Activated B cell treated with CpG ODN at 0.5 μM for 24 hours (primary cell): Measurements from ENCODE around the gene C2orf49. TPM values are rescaled to one million over a fixed set of nuclear protein-coding genes. Genes with fewer than 3 reads are reported as not detected.
"Not testable (repeated sequence)": the region's sequence is repeated elsewhere in the genome, so short reads cannot be mapped to it uniquely, and the experiment has no call there.

ENCODE experiments used
- ATAC-seq: fragments of 200-7000 bp; cut with Tn5 transposase; one replicate; pipeline ENCODE4 v1.10.0; 2021; ENCODE audit warnings: low read depth, mild to moderate bottlenecking, moderate library complexity
- CTCF ChIA-PET: fragments of 350-600 bp; sonication (Branson Sonifier 250); formaldehyde crosslinking; loops from one replicate; lab custom pipeline; 2021; ENCODE audit warnings: antibody characterized with exemption; lab: Charles Lee
- POLR2A ChIA-PET: fragments of 350-600 bp; sonication (Branson Sonifier 250); formaldehyde crosslinking; loops from one replicate; lab custom pipeline; 2021; ENCODE audit warnings: antibody characterized with exemption; lab: Charles Lee
- DNase-seq: peaks from one replicate; pipeline ENCODE4 v3.0.0; 2022
- H3K27ac Mint-ChIP-seq: one replicate; pipeline ENCODE4 v1.8.0; 2020; ENCODE audit warnings: mixed read lengths
- H3K27me3 Mint-ChIP-seq: one replicate; pipeline ENCODE4 v1.8.0; 2021; ENCODE audit warnings: mixed read lengths
- H3K36me3 Mint-ChIP-seq: one replicate; pipeline ENCODE4 v1.8.0; 2021; ENCODE audit warnings: low read depth, mixed read lengths
- H3K4me1 Mint-ChIP-seq: one replicate; pipeline ENCODE4 v1.8.0; 2021; ENCODE audit warnings: mixed read lengths
- H3K4me3 Mint-ChIP-seq: one replicate; pipeline ENCODE4 v1.8.0; 2020; ENCODE audit warnings: mild to moderate bottlenecking, mixed read lengths
- H3K9me3 Mint-ChIP-seq: one replicate; pipeline ENCODE4 v1.8.0; 2020; ENCODE audit warnings: mixed read lengths
- CTCF ChIP-seq: fragments of 200-600 bp; IDR thresholded peaks from one replicate; pipeline ENCODE4 v1.8.0; 2022; ENCODE audit warnings: antibody characterized with exemption, mild to moderate bottlenecking
- intact Hi-C: fragments of 100-400 bp; cut with micrococcal nuclease; formaldehyde crosslinking; loops from one replicate; pipeline ENCODE4 v1.15.1; 2024
- total RNA-seq: library from RNA; stranded (reverse); gene quantifications from 2 replicates; pipeline ENCODE4 v1.2.3, GENCODE V29; 2022

Gene C2orf49
- total RNA-seq, 1 donor from 2014 or later, result 23.8 TPM

DNA sequence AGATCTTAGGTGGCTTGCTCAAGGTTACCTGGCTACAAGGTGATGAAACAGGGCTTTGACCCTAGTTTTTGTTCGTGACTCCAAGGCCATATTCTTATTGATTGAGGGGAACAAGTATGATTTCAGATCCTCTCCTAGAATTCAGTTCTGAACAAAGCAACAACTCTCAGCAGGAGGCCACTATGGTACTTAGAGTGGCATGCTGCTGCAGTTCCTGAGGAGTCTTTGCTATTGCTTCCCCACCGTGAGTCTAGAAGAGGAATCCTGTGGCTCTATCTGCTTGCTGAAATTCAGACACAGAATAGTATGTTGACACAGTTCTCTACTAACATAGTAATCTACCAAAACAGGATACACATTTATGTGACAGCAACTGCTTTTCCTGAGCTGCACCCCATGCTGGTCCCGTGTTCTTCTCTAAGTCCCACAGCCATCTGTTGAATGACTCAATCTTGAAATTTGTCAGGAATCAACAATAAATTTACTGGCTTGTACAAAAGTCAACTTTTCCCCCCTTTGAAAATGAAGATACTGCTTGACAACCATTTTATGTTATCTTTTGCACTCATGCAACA is 11.9 kb upstream of the C2orf49 start:
- intact Hi-C loops, result no loop called here
- DNase-seq, result no peak
- H3K9me3 Mint-ChIP-seq, result no peaks in the 10 kb centered on the region
- no peak for TF ChIP-seq CTCF
- ChIA-PET POLR2A (no interaction called here), CTCF (no interaction called here)
- peaks cover 11% of the 10 kb centered on the region for H3K36me3 Mint-ChIP-seq
- no peaks in the 10 kb centered on the region for H3K27me3 Mint-ChIP-seq
- ATAC-seq, result no peak
- H3K4me1 Mint-ChIP-seq, result peaks cover 54% of the 10 kb centered on the region
- H3K4me3 Mint-ChIP-seq, result no peak overlapping the region
- H3K27ac Mint-ChIP-seq, result no peak overlapping the region

- CTCF ChIA-PET, intact Hi-C loops, ATAC-seq, H3K4me3 Mint-ChIP-seq, H3K9me3 Mint-ChIP-seq, DNase-seq, H3K27me3 Mint-ChIP-seq: not testable (repeated sequence)
- Mint-ChIP-seq H3K27ac (peak overlapping the region; percentile 27), H3K36me3 (peaks cover 11% of the 10 kb centered on the region), H3K4me1 (peaks cover 59% of the 10 kb centered on the region)
- POLR2A ChIA-PET, result interaction anchor here (0.6 to 1.8 kb wide), 2 partner anchors 13 to 411 kb away, joined by 3 to 7 read pairs; no protein-coding TSS in a partner anchor
These were observed 10.1 kb upstream of the C2orf49 start for GRCh38 chr2:105327271-105327670.

DNA sequence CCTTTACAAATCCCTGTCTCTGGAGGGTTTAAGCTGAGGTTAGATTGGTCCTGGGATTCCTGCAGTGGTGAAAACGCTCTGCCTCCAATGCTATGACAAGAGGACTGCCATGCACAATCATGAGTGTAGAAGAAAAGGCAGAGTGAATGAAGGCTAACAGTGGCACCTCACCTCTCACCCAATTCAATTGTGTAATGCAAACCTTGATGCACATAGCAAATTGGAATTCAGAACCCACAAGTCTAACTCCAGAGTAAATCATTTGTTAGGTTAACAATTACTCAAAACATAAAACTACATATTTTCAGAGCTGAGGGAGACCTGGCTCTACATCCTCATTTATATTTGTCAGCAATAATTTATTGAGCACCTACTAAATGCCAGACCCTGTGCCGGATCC is 9.7 kb upstream of the C2orf49 start:
- Mint-ChIP-seq H3K4me1 (peaks cover 54% of the 10 kb centered on the region), H3K36me3 (peaks cover 11% of the 10 kb centered on the region), H3K27ac (peak overlapping the region; percentile 27), H3K9me3 (no peaks in the 10 kb centered on the region), H3K27me3 (no peaks in the 10 kb centered on the region), H3K4me3 (peak overlapping the region; percentile 94)
- TF ChIP-seq CTCF, result no peak
- intact Hi-C loops, result no loop called here
- no peak for DNase-seq
- CTCF ChIA-PET, result no interaction called here
- POLR2A ChIA-PET, result interaction anchor here (1.6 to 1.8 kb wide), 2 partner anchors 10 to 13 kb away, joined by 7 to 12 read pairs; partner anchors contain the start of gene C2orf49
- ATAC-seq, result no peak

- Mint-ChIP-seq H3K36me3 (peaks cover 11% of the 10 kb centered on the region), H3K4me3 (peak overlapping the region; percentile 94), H3K4me1 (peaks cover 46% of the 10 kb centered on the region), H3K9me3 (no peaks in the 10 kb centered on the region), H3K27ac (peak overlapping the region; percentile 92), H3K27me3 (no peaks in the 10 kb centered on the region)
- POLR2A ChIA-PET, result interaction anchor here (1.0 to 1.8 kb wide), 5 partner anchors 9 to 291 kb away, joined by 3 to 12 read pairs (median 4); partner anchors contain the start of genes C2orf49 and MRPS9
- DNase-seq (no peak), ATAC-seq (peak; percentile 3)
- CTCF ChIA-PET, result interaction anchor here (2.5 kb wide), 1 partner anchor 10 kb away, joined by 9 read pairs; no protein-coding TSS in a partner anchor
- intact Hi-C loops, result loop anchor here (1.0 kb wide), 1 partner anchor 9 kb away; the partner anchor contains the start of gene C2orf49
- no peak for TF ChIP-seq CTCF
These were observed 8.8 kb upstream of the C2orf49 start for GRCh38 chr2:105328281-105329196.

GRCh38 chr2:105329197-105329554 is 8.2 kb upstream of the C2orf49 start:
- intact Hi-C loops, result loop anchor here (1.0 kb wide), 1 partner anchor 8 kb away; the partner anchor contains the start of gene C2orf49
- ChIA-PET CTCF (interaction anchor here (2.5 kb wide), 1 partner anchor 10 kb away, joined by 9 read pairs; no protein-coding TSS in a partner anchor), POLR2A (interaction anchor here (0.6 to 1.8 kb wide), 6 partner anchors 8 to 291 kb away, joined by 3 to 12 read pairs (median 4); partner anchors contain the start of genes C2orf49 and MRPS9)
- H3K4me3 Mint-ChIP-seq, result peak overlapping the region; percentile 94
- DNase-seq (no peak), ATAC-seq (peak; percentile 20)
- peaks cover 40% of the 10 kb centered on the region for H3K4me1 Mint-ChIP-seq
- no peaks in the 10 kb centered on the region for H3K27me3 Mint-ChIP-seq
- H3K9me3 Mint-ChIP-seq, result no peaks in the 10 kb centered on the region
- H3K27ac Mint-ChIP-seq, result peak overlapping the region; percentile 92
- peaks cover 13% of the 10 kb centered on the region for H3K36me3 Mint-ChIP-seq
- no peak for TF ChIP-seq CTCF
